HG03135 (cell line): ENCODE measurements around the gene ZCCHC9.
"Not testable (repeated sequence)": the region's sequence is repeated elsewhere in the genome, so short reads cannot be mapped to it uniquely, and the experiment has no call there.

Experiments used
- ATAC-seq: cut with Tn5 transposase; IDR thresholded peaks from one replicate; pipeline ENCODE4 v1.9.1; 2021; ENCODE audit warnings: mild to moderate bottlenecking, moderate library complexity; ENCODE audit not compliant: unreplicated experiment

Gene ZCCHC9

DNA sequence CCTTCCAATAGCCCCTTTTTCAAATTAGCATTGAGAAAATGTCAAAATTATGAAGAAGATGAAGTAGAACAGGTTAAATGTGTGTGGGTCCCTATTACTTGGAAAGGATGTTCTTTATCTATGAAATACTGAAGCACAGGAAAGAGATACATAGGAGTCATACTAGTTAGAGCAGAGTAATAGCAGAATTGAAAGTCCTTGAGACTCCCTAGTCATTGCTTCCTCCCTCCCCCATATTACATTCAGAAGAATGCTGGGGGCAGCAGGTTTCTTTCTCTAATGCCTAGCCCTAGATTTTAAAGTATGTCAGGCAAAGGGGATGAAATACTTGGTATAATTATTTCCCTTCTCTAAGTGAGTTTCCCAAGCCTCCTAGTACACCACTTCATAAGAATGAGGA is 4.4 kb downstream of the ZCCHC9 start:
- ATAC-seq: no peak

DNA sequence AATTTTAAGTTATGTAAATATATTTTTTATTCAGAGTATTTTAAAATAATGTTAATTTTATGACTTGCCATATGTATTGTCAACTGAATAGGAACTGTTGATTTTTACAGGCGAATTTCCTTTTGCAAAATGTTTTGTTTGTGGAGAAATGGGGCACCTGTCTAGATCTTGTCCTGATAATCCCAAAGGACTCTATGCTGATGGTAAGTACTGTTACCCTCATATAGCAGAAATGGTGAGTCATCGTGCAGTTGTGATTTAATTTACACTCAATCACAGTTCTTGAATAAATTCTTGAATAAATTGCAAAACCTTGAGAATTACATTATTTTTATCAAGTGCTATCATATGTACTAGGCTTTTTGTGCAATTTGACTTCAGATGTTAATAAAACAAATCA is 7.4 kb downstream of the ZCCHC9 start:
- ATAC-seq: no peak

DNA sequence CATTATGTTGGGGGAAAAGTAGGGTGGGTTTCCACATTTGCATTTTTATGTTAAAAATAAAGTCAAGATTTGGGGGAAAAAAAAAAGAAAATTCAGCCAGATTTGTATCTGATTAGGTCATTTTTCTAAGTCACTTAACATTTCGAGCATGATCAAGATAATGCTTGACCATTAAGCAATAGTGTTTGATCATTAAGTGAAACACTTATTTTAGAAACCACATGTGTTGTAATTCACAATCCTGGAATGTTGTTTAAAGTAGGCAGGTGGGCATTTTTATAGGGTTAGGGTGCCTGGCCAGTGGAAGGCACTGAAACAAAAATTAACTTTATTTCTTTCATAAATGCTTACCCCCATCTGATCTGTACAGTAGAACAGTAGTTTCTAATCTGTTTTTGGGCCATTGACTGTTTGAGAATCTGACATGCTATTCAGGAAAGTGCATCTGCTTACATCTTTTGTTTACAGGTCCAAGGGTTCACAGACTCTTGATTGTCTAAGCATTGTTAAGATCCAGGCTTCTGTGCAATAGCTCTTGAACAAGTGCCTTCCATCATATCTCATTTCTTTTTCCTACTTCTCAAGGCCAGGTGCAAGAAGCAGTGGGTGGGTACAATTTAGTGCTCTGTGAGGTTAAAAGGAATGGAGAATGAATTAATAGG is 9.1 kb downstream of the ZCCHC9 start:
- no peak for ATAC-seq

DNA sequence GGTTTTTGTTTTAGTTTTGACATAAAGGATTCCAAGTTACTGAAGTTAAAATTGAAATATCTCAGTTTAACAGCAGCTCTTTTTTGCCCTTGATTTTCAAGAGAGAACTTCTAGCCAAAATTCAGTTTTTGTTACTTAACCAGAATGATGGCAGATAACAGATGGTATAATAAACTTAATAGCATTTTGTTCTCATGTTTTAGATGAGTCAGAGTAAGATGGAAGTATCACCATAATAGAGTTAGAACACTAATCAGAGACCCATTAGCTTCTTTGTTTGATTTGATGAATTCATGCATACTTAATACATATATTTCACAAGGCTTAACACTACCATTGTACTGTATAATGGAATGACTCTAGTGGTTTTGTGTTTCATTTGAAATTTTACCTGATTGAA is 11.9 kb downstream of the ZCCHC9 start:
- no peak for ATAC-seq

DNA sequence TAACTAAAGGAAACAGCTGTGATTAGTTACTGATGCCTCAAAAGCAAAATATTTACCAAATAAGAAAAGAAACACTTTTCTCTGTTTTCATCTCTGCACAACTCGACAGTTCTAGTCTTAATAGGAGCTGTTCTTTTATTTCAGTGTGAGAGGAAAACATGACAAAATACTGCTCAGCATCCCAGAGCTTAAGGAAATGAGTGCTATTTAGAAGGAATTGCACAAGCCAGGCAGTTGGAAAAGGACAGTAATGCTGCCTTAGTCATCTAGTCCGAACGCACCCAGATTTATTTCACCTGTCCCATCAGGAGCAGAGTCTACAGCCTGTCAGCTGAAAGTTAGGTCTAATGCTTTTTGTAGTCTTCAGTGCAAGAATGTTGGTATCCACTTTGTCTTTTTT is 12.3 kb downstream of the ZCCHC9 start:
- no peak for ATAC-seq

DNA sequence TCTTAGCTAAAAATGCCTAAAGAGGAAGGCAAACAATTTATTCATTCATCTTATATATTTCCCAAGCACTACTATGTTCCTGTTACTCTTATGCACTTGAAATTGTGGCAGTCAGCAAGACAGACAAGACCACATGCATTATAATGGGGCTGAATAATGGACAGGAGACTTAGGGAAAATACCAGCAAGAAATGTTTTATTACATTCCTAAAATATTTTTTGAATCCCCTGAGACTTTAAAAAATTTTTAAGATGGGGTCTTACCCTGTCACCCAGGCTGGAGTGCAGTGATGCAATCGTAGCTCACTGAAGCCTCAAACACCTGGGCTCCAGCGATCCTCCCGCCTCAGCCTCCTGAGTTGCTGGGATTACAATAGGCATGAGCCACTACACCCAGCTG is 13.2 kb downstream of the ZCCHC9 start:
- no peak for ATAC-seq

DNA sequence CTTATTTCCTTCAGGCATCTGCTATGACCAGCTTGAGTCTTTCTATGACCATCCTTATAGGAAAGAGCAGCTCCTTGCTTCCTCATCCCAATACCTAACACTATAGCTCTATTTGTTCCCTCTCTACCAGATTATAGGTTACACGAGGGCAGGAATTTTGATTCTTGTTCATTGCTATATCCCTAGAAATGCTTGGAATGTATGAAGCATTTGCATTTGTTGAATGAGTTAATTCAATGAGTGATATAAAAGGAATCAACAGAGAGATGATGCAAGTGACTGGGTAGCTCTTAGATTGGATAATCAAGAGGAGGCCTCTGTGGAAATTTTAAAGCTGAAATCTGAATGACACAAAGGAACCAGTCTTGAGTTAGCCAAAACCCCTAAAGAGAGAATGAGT is 13.9 kb downstream of the ZCCHC9 start:
- no peak for ATAC-seq

DNA sequence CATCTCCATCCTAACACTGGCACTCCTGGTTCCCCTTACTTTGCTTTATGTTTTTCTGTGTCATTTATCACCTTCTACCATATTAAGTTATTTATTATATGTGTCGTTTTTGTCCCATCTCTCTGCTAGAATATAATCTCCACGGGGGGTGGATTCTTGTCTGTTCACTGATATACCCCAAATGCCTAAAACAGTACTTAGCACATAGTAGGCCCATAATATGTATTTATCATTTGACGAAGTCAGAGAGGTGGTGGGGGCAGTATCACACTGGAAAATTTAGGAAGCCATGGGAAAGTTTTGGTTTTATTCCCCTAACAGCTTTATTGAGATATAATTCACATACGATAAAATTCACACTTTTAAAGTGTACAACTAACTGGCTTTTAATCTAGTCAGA is 14.4 kb downstream of the ZCCHC9 start:
- no peak for ATAC-seq

DNA sequence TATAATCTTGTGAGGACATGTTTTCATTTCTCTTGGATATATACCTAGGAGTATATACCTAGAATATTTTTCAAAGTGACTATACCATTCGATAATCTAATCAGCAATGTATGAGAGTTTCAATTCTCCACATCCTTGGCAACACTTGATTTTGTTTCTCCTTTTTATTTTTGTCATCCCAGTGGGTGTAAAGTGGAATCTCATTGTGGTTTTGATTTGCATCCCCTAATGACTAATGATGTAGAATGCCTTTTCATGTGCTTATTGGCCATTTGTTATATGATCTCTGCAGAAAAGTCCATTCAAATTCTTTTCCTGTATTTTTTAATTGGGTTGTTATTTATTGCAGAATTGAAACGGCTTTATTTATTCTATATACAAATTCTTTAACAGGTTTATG is 15.2 kb downstream of the ZCCHC9 start:
- ATAC-seq: no peak

DNA sequence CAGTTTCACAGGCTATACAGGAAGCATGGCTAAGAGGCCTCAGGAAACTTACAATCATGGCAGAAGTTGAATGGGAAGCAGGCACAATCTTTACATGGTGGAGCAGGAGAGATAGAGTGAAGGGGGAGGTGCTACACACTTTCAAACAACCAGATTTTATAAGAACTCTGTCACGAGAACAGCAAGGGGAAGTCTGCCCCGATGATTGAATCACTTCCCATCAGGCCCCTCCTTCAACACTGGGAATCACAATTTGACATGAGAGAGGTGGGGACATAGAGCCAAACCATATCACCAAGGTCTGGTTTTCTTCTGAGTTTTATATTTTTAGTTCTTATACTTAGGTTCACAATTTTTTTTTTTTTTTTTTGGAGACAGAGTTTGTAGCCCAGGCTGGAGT is 16.1 kb downstream of the ZCCHC9 start:
- ATAC-seq: no peak

DNA sequence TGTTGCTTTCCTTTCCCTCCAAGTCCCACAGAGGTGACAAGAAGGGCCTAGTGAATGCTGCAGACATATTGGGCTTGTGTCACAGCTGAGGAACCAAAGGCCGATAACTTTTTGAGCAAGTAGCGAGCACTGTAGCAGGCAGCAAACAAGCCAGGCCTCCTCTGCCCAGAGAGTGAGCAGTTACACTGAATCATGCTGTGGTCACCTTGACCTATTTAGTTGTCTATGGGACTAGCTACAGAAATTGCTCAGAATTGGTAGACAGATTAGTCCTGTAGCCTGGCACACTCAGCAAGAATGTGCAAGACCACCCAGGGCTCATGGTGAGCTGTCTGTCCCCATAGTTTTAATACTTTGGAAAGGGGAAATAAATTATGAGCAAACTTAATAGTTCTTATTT is 25.2 kb downstream of the ZCCHC9 start:
- ATAC-seq: no peak

DNA sequence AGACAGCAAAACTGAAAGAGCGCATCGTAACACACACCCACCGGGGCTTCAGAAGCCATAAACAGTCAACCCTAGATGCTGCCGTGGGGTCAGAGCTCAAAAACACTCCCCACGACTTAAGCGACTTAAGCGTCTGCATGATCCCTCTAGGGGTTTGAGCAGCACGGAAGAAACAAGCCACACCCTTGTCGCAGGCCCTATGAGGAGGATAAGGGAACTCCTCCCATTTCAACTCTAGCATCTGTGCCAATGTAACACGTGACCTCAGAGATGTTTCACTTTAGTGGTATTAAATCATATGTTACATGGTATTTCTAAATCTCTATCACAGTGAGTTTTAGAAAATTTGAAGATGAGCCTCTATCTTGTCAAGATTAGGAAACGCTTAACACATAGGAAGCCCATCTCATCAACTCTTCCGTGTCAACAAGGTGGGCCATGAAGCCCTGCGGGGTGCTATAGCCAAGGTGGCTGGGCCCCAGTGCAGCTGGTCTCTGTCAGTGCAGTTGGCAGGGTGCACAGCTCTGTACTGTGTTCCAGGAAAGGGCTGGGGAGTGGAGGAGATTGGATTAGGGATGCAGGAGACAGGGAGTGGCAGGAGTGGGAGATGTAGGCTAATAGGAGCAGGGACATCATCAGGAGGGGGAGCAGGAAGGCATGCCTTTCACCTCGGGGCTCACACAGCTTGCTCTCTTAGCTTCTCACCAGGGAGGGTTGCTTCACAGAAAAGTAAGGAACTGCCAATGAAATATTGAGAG is 33.1 kb downstream of the ZCCHC9 start:
- no peak for ATAC-seq

DNA sequence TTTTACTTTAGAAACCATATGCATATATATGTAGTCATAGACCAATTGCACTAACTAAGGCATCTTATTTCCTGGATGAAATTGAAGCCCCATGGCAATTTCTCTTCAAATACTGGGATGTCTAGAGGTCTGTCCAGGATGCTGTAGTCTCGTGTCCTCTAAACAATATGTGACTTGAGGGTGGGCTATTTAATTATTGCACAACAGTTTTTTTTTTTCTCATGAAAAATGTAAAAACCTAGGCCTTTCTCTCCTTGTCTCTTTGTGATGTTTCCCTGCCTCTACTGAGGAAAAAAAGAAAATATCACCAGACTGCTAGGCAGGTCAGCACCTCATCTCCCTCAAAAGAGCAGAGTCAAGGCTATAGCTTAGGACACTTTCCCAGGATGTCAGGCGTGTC is 34.6 kb downstream of the ZCCHC9 start:
- ATAC-seq: no peak

DNA sequence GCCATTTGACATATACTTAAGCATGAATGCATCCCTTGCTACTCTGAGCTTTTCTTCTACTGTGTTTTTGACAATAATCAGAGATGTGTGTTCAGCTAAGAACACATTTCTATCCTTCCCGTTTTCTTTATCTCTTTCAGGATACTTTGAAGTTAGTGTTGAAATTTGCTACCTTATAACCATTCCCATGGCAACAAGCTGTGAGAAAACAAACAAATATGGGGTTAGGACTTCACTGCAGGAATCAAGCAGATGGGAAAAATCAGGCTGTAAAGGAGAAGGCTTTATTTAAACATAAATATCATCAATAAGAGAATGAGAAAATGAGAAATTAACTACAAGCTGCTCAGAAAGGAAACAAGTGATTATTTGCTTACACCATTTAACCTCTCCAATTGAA is 35.2 kb downstream of the ZCCHC9 start:
- no peak for ATAC-seq

DNA sequence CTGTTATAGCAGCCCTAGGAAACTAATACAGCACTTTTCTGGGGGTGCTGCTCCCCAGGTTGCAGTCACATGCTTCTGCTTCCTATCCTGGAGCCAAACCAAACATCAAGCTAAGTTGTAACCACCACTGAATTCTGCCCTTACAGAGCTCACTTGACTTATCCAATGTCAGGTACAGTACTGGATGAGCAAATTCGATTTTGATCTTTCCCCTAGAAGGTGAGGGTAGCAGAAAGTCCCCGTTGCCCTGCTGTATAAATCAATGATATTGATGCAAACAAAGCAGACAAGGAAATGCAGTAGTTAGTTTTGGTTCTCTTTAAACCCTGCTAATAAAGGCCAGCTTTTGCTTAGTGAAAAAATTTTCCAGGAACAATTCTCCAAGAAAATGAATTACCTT is 36.4 kb downstream of the ZCCHC9 start:
- ATAC-seq: no peak

DNA sequence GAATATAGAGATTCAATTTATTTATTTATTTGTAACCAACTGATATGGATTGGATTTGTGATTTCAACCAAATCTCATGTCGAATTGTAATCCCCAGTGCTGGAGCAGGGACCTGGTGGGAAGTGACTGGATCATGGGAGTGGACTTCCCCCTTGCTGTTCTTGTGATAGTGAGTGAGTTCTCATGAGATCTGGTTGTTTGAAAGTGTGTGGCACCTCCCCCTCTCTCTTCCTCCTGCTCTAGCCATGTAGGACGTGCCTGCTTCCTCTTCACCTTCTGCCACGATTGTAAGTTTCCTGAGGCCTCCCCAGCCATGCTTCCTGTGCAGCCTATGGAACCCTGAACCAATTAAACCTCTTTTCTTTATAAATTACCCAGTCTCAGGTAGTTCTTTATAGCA is 36.8 kb downstream of the ZCCHC9 start:
- not testable (repeated sequence) for ATAC-seq

DNA sequence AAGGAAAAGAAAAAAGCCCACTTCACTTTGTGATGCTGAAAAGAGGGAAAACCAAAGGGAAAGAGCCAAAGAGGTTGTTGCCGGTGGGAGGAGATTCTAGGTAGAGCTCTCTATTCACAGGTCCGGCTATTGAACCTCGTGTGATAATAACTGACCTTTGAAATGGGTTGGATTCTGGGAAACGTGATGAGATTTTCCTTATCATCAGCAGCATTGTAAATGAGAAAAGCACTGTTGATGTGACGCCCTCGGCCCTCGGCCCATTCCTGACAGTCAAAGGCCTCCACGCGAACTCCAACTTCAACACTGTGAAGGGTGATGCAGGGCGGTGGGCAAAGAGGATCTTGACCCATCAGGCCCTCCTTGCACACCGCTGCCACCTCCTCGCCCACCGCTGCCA is 43.3 kb downstream of the ZCCHC9 start:
- ATAC-seq: no peak

DNA sequence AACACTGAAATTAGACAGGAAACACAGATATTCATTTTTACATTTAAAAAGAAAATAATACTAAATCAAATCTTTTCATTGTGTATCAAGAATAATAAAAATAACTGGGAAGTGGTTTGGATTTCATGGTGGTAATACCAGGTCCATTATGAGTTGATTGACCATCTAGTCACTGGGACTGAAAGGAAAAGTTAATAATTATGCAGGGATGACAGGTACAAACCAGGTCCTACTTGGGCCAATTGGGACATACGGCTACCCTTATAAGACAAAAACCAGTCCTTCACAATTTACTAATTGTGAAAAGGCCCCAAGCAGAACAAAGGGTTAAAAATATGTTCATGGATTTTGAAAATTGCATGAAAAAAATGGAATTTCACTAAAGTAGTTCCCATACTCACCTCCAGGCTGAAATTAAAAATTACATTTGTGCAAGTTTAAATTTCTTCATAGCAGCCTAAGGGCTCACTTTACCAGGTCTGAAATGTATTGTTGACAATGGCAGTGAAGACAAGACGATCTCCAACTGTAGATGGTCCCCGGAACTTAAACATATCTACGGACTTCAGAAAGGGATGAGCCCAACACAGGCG is 44.1 kb downstream of the ZCCHC9 start:
- no peak for ATAC-seq

DNA sequence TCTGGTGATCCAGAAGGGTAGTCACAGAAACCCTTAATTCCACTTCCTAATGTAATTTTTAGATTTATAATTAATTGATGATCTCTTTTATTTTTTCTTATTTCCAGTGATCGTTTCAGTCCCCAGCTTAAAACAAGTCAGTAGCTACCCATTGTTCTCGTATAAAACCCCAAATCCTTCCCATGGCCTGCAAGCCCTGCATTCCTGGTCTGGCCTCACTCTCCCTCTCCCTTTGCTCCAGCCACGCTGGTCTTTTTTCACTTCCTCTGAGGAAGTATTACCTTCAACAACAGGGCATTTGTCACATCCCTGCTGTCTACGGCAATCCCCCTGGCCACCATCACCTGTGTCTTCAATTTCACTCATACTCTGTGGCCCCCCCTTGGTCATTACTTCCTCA is 47.8 kb downstream of the ZCCHC9 start:
- no peak for ATAC-seq

DNA sequence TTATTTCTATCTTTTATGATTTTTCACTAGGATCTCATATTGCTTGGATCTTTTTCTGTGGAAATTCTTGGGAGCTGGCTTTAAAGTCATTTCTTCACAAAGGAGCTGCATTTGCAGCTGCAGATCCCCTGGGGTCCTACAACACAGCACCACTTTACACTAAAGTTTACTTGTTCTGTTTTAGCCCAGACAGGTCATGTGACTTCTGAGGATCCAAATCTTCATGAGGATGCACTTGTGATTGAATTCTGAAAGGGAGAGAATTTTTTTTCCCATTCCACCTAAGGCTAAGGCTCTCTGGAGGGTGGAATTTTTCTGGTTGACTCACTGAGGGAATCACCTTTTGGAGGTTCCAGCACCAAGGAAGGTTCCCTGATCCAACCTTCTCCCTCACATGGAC is 49.1 kb downstream of the ZCCHC9 start:
- no peak for ATAC-seq

DNA sequence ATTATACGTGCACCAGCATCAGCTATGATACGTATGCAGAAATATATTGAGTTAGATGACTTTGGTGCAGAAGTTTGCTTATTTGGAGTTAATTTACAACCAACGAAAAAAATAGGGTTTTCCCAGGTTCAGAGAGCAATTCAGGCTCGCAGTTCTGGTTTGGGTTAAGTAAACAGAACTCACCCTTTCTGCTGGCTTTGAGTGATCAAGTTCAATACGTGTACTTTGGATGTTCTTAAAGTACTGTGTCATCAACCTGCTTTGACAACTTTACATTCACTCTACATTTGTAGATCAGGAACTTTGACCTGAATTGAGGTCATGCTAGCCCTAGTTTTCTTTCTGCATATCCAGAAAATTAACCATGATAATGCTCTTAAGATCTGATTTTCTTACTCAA is 51.8 kb downstream of the ZCCHC9 start:
- no peak for ATAC-seq

DNA sequence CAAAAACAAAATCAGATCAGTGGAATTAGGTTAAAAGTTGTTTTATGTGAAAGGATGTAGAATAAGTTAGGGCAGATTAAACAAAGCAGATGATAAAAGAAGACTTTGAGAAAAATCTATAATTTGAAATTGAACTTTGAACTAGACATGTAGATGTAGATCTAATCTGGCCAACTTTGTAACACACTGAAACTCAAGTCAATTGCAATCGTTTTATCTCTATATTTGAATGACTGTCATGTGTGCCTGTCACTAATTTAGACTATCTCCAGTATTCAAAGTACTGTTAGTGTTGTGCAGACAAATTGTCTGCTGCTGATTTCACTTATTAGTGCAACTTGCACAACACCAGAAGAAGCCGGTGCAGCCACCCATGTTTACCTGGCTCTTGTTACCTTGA is 52.7 kb downstream of the ZCCHC9 start:
- ATAC-seq: no peak
